NCI-H2029 treated with DMSO at 0.1 percent for 48 hours (cell line): ENCODE measurements around the gene TNFRSF14.
A peak's percentile ranks its signal among the peaks of the same experiment; 100 is the strongest.
"Not testable (repeated sequence)": the region's sequence is repeated elsewhere in the genome, so short reads cannot be mapped to it uniquely, and the experiment has no call there.

Experiments
- DNase-seq: peaks from one replicate; lab custom pipeline; 2025; lab: John Stamatoyannopoulos, UW

TNFRSF14 gene

GRCh38 chr1:2539312-2539907, 16.8 kb upstream of the TNFRSF14 start:
- no peak for DNase-seq

DNA sequence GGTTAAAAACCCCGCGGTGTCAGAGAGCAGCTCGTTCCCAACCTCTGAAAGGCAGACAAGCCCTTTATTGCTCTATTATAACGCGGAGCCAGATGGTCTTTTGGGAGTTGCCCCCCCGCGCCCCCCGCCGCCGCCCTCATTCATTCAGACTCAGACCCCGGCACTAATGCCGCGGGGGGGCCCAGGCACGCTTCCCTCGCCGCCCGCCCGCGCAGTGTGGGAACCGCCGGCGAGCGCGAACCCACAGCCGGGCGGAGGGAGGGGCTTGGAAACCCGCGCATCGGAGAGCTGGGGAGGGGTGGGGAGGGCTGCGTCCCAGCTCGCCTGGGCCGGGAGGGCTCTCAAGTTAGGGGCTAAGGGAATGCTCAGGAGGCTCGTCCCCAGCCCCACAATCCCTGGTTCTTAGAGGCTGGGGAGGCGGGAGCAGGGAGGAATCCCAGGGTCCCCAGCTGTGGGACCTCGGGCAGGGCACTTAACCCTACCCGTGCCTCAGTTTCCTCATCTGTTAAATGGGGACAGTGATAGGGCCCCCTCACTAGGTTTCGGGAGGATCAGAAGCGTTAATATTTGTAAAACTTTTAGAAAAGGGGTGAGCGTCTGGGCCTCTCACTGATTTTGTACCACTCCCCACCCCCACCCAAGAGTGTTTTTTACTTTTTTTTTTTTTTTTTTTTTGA, 15.2 kb upstream of the TNFRSF14 start:
- DNase-seq, result no peak

DNA sequence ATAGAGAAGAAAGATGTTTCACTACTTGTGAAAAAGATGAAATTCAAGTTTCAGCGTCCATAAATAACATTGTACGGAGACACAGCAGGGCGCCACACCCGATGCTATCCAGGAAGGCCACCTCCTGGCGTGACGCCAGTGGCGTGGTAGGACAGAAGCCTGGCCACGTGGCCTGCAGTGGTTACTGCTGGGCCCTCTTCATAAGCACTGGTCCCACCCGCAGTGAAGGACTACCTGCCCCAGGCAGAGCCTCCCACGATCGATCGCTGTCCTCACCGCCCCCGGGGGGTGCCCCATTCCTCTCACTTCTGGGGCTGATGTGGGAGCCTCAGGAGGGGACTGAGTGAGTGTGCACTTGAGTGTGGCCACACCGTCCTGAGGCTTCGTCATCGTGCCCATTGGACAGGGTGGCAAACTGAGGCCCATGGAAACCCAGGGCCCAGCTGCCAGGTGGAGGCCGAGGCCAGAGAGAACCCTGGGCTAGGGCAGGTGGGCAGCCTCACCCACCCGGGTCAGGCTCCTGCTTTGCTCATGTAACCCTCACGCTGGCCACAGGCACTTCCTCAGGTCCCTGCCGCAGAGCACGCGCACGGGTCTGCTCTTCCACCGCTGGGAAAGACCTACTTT, 14.4 kb upstream of the TNFRSF14 start:
- no peak for DNase-seq

- DNase-seq, result no peak
Observed at GRCh38 chr1:2542246-2542915, 13.8 kb upstream of the TNFRSF14 start.

DNA sequence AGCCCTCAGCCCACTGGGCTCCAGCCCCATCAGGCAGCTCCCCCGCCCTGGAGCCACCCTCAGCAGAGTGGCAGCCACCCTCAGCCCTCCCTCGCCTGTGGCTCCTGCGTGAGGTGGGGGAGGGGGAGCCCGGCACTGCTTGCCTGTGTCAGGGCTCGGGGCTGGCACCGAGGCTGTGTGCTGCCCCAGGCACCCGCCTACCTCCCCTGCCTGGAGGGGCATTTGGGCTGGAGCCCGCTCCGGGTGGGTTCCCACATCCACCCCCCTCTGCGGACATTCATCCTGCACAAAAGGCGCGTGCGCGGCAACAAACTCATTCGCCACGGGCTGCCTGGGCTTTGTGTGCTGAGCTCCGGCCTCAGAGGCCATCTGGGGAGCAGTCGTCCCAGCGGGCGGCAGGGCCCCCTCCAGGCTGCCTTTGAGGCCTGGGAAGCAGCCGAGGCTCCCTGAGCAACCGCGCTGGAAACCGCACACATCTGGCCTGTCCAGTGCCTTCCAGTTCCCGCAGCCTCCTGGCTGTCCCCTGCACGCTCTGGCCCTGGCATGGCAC, 12.6 kb upstream of the TNFRSF14 start:
- DNase-seq, result no peak

DNA sequence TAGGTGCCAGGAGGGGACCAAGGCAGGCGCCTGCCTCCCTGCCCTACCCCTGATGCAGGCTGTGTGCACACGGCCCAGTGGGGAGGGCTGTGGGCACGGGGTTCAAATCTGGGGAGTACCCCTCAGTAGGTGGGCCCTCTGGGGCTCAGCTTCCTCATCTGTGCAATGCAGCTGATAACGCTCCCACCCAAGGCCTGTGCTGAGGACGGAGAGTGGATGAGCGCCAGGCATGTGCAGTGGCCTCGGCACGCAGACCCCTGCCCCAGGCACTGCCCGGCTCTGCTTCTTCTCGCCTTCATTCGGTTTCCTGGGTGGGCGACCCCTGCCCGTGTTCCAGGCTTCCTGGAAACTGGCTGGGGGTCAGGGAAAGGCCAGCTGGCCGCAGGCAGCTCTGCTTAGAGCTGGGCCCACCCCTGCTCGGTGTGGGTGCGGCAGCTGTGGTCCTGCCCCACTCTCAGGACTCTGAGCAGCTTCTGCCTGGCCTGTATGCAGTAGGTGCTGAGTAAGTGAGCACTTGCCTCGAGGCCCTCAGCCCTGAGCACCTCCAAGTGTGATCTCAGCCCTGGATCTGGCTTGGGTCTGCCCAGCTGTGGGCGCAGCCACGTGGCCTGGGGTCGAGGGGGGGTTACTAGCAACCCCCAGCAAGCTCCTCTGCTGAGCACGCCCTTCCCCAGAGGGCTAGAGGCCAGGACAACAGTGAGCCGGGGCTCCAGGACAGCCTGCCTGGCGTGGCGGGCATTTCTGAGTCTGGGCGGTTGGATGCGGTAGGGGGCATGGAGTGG, 11.9 kb upstream of the TNFRSF14 start:
- no peak for DNase-seq

GRCh38 chr1:2544875-2545640, 11.1 kb upstream of the TNFRSF14 start:
- no peak for DNase-seq

GRCh38 chr1:2545754-2546514, 10.2 kb upstream of the TNFRSF14 start:
- DNase-seq, result peak; percentile 84

DNA sequence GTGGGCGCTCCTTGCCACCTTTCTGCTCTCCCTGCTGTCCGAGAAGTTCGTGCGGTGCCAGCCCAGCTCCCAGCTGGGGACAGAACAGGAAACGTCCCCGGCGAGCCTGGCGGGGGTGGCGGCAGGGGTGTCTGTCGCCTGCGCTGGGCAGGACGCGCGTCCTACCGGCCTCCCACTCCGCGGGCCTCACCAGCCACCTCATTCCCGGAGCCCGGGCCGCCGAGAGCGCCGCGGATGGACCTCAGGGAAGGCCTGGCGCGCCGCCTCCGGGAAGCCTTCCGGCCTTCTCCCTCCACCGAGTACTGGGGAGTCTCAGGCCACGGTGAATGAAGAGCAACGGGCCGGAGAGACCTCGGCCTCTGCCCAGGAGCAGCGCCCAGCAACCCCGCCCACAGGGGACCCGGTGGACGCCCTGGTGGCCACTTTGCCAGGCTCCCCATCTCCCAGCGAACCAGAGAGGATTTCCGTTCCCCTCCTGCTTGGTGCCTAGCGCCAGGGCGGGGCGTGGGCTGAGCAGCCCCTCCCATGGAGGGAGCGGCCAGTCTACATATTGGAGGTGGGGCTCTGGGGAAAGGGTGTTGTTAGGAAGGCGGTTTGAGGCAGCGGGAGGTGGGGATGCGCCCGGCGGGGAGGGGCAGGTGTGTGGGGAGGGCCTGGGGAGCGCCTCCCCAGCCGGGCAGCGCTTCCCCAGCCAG, 9.5 kb upstream of the TNFRSF14 start:
- DNase-seq, result peak; percentile 40

DNA sequence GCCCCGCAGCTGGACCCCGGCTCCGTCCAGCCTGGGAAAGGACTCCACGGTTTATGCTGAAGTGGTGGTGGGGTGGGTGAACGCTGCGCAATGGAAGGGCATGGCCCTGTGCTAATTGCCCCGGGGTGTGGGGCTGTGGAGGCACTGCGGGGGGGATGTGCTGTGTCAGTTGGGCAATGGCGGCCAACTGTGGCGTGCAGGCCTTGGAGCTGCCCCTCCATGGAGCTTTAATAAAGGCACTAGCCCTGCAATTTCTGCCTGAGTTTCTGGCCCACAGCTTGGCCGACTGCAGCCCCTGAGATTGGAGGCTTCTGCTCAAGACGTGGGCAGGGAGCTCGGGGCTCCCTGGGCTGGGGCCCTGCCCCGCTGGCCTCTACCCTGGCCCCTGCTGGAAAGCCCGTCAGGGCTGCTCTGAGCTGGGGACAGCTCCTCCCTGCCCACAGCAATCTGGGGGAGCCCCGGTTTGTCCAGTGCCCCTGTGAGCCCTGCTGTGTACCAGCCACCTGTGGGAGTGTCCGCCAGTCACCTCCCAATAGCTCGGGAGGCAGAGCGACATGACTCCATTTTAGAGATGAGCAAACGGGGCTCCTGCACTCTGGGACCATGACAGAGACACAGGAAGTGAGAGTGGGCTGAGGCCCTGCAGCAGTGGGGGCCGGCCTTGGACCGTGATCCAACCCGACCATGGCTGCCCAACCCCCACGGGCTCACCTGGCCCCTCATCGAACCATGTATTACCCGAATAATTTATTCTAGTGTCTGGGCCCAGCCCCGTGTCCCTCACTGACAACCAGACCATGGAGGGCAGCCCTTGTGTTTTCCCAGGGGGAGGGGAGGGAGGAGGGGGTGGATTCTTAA, 8.7 kb upstream of the TNFRSF14 start:
- DNase-seq, result no peak

DNA sequence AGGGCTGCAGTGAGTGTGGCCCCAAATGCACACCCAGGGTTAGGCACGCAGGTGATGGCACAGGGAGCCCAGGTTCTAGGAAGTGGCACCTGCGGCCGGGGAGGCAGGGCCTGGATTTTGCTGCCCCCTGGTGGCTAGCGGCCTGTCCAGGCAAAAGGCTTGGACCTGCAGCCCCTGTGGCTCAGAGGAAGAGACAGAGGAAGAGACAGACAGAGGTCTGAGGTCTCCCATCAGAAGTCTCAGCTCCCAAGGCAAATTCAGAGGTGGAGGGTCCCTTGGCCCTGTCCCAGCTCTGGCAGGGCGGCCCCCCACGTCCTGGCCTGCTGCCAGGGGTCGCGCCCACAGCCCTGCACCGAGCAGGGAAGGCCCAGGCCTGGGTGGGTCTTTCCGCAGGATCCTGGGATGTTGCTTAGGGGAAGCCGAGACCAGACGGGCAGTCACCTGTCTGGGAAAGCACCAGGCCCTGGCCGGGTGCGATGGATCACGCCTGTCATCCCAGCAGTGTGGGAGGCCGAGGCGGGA, 8.0 kb upstream of the TNFRSF14 start:
- peak; percentile 18 for DNase-seq

GRCh38 chr1:2549367-2550029, 6.7 kb upstream of the TNFRSF14 start:
- DNase-seq, result not testable (repeated sequence)

- DNase-seq, result not testable (repeated sequence)
Observed at GRCh38 chr1:2550309-2550861, 5.8 kb upstream of the TNFRSF14 start.

- DNase-seq, result not testable (repeated sequence)
Observed at GRCh38 chr1:2551544-2551943, 4.6 kb upstream of the TNFRSF14 start.

- no peak for DNase-seq
Observed at GRCh38 chr1:2552189-2552588, 4.0 kb upstream of the TNFRSF14 start.

- DNase-seq, result not testable (repeated sequence)
Observed at GRCh38 chr1:2553076-2553475, 3.1 kb upstream of the TNFRSF14 start.

- no peak for DNase-seq
Observed at GRCh38 chr1:2553871-2554620, 2.1 kb upstream of the TNFRSF14 start.
